HG02610 (cell line): Measurements from ENCODE around the gene CHN1.

ENCODE experiments used
- ATAC-seq: cut with Tn5 transposase; IDR thresholded peaks from one replicate; pipeline ENCODE4 v1.9.1; 2021; ENCODE audit warnings: mild to moderate bottlenecking, moderate library complexity; ENCODE audit not compliant: unreplicated experiment

Gene CHN1

GRCh38 chr2:174877751-174878150 is 127.4 kb downstream of the CHN1 start:
- no peak for ATAC-seq

GRCh38 chr2:174877301-174877700 is 127.9 kb downstream of the CHN1 start:
- ATAC-seq, result no peak

GRCh38 chr2:174874085-174874484 is 131.1 kb downstream of the CHN1 start:
- ATAC-seq, result no peak

GRCh38 chr2:174873471-174873870 is 131.7 kb downstream of the CHN1 start:
- ATAC-seq, result no peak

- no peak for ATAC-seq
Measured at GRCh38 chr2:174870787-174871186, 134.4 kb downstream of the CHN1 start.

- no peak for ATAC-seq
Measured at GRCh38 chr2:174868878-174869277, 136.3 kb downstream of the CHN1 start.

- no peak for ATAC-seq
Measured at GRCh38 chr2:174866421-174866820, 138.8 kb downstream of the CHN1 start.

GRCh38 chr2:174863183-174863582 is 142.0 kb downstream of the CHN1 start:
- ATAC-seq, result no peak

- ATAC-seq, result no peak
Measured at GRCh38 chr2:174859563-174860169, 145.5 kb downstream of the CHN1 start.

- no peak for ATAC-seq
Measured at GRCh38 chr2:174858745-174859144, 146.4 kb downstream of the CHN1 start.

- no peak for ATAC-seq
Measured at GRCh38 chr2:174856447-174856846, 148.7 kb downstream of the CHN1 start.

- ATAC-seq, result no peak
Measured at GRCh38 chr2:174846941-174847938, 157.9 kb downstream of the CHN1 start.

GRCh38 chr2:174846218-174846617 is 159.0 kb downstream of the CHN1 start:
- ATAC-seq, result no peak

- no peak for ATAC-seq
Measured at GRCh38 chr2:174844295-174844708, 160.9 kb downstream of the CHN1 start.

- no peak for ATAC-seq
Measured at GRCh38 chr2:174842496-174842895, 162.7 kb downstream of the CHN1 start.

GRCh38 chr2:174841936-174842335 is 163.2 kb downstream of the CHN1 start:
- no peak for ATAC-seq

GRCh38 chr2:174841350-174841749 is 163.8 kb downstream of the CHN1 start:
- no peak for ATAC-seq

- no peak for ATAC-seq
Measured at GRCh38 chr2:174840436-174840835, 164.7 kb downstream of the CHN1 start.

- ATAC-seq, result no peak
Measured at GRCh38 chr2:174839662-174840061, 165.5 kb downstream of the CHN1 start.

GRCh38 chr2:174836995-174837390 is 168.2 kb downstream of the CHN1 start:
- ATAC-seq, result no peak

- ATAC-seq, result no peak
Measured at GRCh38 chr2:174836377-174836994, 168.7 kb downstream of the CHN1 start.

GRCh38 chr2:174835797-174836255 is 169.4 kb downstream of the CHN1 start:
- ATAC-seq, result peak; percentile 78
